Measurements from ENCODE around the gene MYO7B.

MYO7B gene

GRCh38 chr2:127670055-127670956, 134.8 kb downstream of the MYO7B start:
- DNase-seq = no peak

GRCh38 chr2:127670957-127671290, 135.4 kb downstream of the MYO7B start:
- DNase-seq = no peak

- no peak for DNase-seq
Observed at GRCh38 chr2:127671557-127672302, 136.2 kb downstream of the MYO7B start.

- DNase-seq = no peak
Observed at GRCh38 chr2:127672341-127673224, 137.1 kb downstream of the MYO7B start.

GRCh38 chr2:127673291-127674069, 138.0 kb downstream of the MYO7B start:
- no peak for DNase-seq

- DNase-seq = no peak
Observed at GRCh38 chr2:127674241-127675209, 139.0 kb downstream of the MYO7B start.

- DNase-seq = no peak
Observed at GRCh38 chr2:127675331-127676261, 140.1 kb downstream of the MYO7B start, which contains the start of gene LIMS2. TSS of gene LIMS2 (minus strand) at chr2:127675530. CDS start at chr2:127675024, 506 bp downstream.

GRCh38 chr2:127676906-127677305, 141.4 kb downstream of the MYO7B start:
- no peak for DNase-seq

- DNase-seq = no peak
Observed at GRCh38 chr2:127678531-127678930, 143.0 kb downstream of the MYO7B start.

GRCh38 chr2:127678991-127679390, 143.5 kb downstream of the MYO7B start:
- DNase-seq = no peak

GRCh38 chr2:127679680-127680361, 144.3 kb downstream of the MYO7B start:
- DNase-seq = no peak

- no peak for DNase-seq
Observed at GRCh38 chr2:127680706-127681287, 145.3 kb downstream of the MYO7B start.

- DNase-seq = no peak
Observed at GRCh38 chr2:127681288-127681804, 145.9 kb downstream of the MYO7B start.

- DNase-seq = no peak
Observed at GRCh38 chr2:127681976-127682857, 146.7 kb downstream of the MYO7B start.

- DNase-seq = no peak
Observed at GRCh38 chr2:127683056-127683455, 147.6 kb downstream of the MYO7B start.

- no peak for DNase-seq
Observed at GRCh38 chr2:127683757-127684156, 148.3 kb downstream of the MYO7B start.

GRCh38 chr2:127685410-127686080, 150.1 kb downstream of the MYO7B start:
- DNase-seq = no peak

All from NCI-H446 treated with DMSO at 0.1 percent for 48 hours (cell line).